ENCODE measurements around the gene MALSU1.

- TF ChIP-seq EP300 (IDR thresholded peaks at IDR 0.05; ENCODE audit: low read depth) (no peak), POLR2AphosphoS5 (IDR thresholded peaks at IDR 0.05) (no peak), CTCF (IDR thresholded peaks at IDR 0.05) (no peak), POLR2A (IDR thresholded peaks at IDR 0.05) (no peak)
These were observed 4.4 kb upstream of the MALSU1 start for GRCh38 chr7:23294549-23295400.

Data from transverse colon (tissue), 4 donors.